H1 (cell line): ENCODE data around the gene TSSK6. TPM values are rescaled to one million over a fixed set of nuclear protein-coding genes. Genes with fewer than 3 reads are reported as not detected.

Experiments used
- HDAC6 ChIP-seq: IDR thresholded peaks from one replicate; pipeline ENCODE4 v1.7.1; 2012; ENCODE audit warnings: low read depth, mild to moderate bottlenecking, inconsistent platforms, low read length, moderate library complexity
- RNF2 ChIP-seq: fragments of 200-900, 300-1000 bp; sonication (generic); IDR thresholded peaks from 2 replicates; pipeline ENCODE4 v1.7.1; 2016; ENCODE audit warnings: borderline replicate concordance, low read depth, mild to moderate bottlenecking, antibody characterized with exemption, low read length; ENCODE audit not compliant: poor library complexity, severe bottlenecking; ENCODE audit errors: missing control alignments
- polyA plus RNA-seq, 7 experiments: library from polyadenylated mRNA; depleted of rRNA in 3 of 7; stranded (reverse) in 5 of 7; unstranded in 2 of 7; fragments of >200 nt in 5 of 7; fragments of 200-250 nt in 2 of 7; gene quantifications; 1 replicate in 5 of 7; 2 replicates in 1 of 7; 4 replicates in 1 of 7; pipeline versions ENCODE4 v1.2.1 to v1.2.3, GENCODE V29; 2011 to 2013; ENCODE audit warnings: missing spikeins in 2 of 7, mixed read lengths in 2 of 7
- total RNA-seq: library from RNA; stranded (reverse); fragmentation: NEBNext Ultra II Directional; extraction: Animal tissue kit (Norgen Biotek cat#: 25700); gene quantifications from 2 replicates; pipeline ENCODE4 v1.2.1, GENCODE V29; 2021

Gene TSSK6
- total and polyA plus RNA-seq, 2 of the 8 experiments (the other 6 are each of a cell fraction or from before 2014, with no cell fraction given) = 3.6 to 7.8 TPM

GRCh38 chr19:19485998-19486290 is 29.4 kb downstream of the TSSK6 start (continued):
- TF ChIP-seq HDAC6 = no peak
- no peak for TF ChIP-seq RNF2
